T-helper 2 cell (primary cell): Measurements from ENCODE around the gene PTPRN2.

Experiments used
- DNase-seq, 5 experiments: peaks; one replicate each; pipeline versions ENCODE4 v3.0.0 to v3.0.0-alpha.2; 2012 to 2022

PTPRN2 gene

DNA sequence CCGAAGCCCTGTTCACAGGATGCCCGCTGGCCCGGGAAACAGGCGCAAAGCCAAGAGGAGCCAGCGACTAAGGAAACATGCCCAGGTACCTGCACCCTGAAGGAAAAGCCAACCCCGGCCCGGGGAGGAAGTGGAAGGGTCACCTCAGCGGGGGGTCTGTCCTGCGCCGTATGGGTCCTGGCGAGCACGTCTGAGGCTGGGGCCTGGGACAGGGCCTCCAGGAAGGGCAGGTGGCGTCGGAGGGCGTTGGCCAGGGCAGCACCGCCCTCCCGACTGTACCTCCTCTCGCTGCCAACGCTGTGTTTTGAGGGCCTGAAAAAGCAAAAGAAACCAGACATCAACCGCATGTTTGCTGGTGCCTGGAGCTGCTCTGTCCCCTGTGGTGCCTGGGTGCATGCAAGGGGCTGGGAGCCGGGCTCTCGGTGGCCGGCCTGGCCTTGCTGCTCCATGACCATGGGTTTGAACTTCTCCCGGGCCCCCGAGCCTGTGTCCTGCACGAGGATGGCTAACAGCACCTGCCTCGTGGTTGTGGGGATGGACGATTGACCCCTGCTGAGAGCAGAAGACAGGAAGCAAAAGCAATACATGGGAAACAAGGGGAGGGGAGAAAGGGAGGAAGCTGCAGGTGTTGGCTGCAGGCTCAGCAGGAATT is 395.3 kb downstream of the PTPRN2 start:
- DNase-seq: no peak

- no peak for DNase-seq
Observed at GRCh38 chr7:158191671-158192070, 396.0 kb downstream of the PTPRN2 start.

DNA sequence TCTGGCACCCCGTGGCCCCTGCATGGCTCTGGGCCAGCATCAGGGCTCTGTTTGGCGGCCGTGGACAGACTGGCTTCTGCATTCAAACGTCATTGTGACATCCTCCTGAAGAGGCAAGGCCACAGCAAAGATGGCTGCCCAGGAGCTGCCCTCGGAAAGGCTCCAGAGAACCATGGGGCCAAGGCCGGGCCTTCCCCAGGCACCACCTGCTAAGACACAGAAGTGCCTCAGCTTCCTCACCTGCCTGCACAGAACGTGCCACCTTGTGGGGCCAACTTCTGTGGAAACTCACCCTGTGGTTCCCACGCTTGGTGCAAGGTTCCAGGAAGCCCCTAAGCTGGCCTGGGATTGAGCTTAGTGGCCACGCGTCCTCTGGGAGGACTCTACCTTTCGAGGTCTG is 396.9 kb downstream of the PTPRN2 start:
- DNase-seq: no peak

DNA sequence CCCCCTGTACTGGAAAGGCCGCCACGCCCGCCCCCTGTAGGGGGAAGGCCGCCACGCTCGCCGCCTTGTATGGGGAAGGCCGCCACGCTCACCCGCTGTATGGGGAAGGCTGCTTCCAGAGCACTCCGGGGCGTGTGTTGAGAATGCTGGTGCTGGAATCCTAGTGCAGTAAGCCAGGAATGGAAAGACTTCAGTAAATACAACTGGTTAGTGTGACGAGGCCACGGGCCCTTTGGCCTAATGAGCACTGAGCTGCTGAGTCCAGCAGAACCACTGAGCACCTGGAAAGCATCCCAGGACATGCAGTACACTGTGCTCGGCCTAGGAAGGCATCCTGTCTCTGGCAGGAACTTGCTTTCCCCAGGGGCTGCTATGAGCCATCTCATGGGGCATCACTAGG is 398.9 kb downstream of the PTPRN2 start:
- DNase-seq: no peak

- no peak for DNase-seq
Observed at GRCh38 chr7:158187694-158187994, 400.0 kb downstream of the PTPRN2 start.

DNA sequence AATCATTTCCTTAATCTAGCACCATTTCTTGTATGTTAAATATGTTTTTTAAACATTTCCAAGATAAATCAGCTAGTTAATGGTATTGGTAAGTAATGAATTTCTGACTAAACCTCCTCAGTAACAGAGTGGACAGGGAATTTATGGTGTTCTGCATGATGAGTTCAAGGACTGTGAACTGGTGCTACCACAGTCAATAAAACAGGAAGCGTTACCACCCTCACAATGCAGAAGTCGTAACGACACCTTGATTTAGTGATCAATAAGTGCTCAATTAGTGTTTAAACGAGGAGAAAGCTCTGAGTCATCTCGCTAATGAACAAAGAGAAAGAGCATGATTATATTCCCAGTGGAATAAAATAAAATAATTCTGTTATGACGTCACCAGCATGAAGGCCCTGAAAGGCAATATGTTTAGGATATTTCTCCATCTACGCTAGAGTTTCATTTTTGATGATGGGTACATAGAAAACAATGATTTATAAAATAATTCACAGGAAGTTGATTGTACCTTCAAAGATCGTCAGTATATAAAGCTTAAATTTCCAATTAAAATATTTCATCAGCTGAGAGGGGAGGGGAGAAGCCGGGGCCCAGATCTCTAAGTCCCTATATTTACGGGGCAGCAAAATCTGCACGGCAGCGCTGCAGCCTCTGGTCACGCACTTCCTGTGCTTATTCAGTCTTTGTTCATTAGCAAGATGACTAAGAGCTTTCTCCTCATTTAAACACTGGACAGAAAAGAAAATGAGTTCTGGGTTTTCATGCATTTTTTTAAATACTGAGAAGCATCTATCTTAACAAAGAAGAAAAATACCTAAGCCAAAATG is 400.5 kb downstream of the PTPRN2 start:
- no peak for DNase-seq

DNA sequence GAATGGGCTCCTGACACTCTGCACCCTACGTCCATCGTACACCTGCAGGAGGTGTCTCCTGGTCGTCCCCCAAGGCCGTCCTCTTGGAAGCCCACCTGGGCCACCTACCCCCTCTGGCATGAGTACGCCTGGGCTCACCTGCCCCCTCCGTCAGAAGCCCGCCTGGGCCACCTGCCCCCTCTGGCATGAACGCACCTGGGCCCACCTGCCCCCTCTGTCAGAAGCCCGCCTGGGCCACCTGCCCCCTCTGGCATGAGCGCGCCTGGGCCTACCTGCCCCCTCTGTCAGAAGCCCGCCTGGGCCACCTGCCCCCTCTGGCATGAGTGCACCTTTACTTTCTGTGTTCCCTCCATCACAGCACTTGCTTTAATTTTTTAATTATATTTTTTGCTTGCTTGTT is 401.2 kb downstream of the PTPRN2 start:
- no peak for DNase-seq

GRCh38 chr7:158185653-158186052 is 402.0 kb downstream of the PTPRN2 start:
- DNase-seq: no peak

GRCh38 chr7:158183431-158183830 is 404.2 kb downstream of the PTPRN2 start:
- no peak for DNase-seq

- no peak for DNase-seq
Observed at GRCh38 chr7:158176561-158177173, 411.0 kb downstream of the PTPRN2 start.

DNA sequence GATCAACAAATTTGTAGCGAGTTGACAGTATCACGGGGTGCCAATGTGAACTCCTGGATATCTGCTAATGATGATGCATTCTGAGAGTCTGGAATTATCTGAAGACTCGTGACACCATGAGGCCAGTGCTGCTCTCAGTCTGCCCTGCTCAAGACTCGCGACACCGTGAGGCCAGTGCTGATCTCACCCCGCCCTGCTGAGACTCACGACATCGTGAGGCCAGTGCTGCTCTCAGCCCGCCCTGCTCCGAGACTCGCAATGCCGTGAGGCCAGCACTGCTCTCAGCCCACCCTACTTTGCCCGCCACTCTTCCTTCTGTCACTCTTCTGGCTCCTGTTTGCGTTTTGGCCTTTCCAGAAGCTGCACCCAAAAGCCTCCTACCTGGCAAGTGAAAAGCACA is 411.8 kb downstream of the PTPRN2 start:
- DNase-seq: no peak

- no peak for DNase-seq
Observed at GRCh38 chr7:158174947-158175346, 412.7 kb downstream of the PTPRN2 start.

GRCh38 chr7:158167373-158167772 is 420.2 kb downstream of the PTPRN2 start:
- DNase-seq: no peak

DNA sequence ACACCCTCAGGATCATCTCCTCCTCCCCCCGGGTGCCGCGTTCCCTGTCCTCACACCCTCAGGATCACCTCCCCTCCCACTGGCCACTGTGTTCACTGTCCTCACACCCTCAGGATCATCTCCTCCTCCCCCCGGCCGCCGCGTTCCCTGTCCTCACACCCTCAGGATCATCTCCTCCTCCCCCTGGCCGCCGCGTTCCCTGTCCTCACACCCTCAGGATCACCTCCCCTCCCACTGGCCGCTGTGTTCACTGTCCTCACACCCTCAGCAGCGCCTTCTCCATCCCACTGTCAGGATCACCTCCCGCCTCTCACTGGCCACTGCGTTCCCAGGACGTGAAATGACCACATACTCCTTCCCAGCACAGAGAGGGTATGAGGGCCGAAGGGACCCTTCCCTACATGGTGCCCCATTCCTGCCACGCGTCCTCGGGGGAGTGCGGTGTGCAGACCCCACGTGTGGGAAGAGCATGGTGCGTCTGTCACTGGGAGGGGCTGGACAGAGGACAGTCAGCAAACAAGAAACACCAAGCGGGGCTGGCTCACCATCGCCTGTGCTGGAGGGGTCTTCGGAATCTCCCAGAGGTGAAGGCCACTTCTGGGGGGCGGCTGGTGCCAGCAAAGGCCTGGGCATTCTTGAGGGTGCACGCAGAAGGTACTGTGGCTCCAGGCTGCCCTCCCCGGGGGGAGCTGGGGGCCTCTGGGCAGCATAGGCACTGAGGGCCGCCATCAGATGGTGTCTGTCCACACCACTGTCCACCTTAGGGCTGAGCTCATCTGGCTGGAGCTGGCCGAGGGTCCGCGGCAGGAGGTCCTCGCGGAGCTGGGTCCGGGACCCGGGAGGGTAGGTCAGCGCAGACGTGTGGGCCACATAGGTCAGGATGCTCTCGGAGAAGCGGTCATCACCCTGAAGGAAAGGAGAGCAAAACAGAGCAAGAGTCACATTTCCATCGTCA is 421.0 kb downstream of the PTPRN2 start:
- no peak for DNase-seq

DNA sequence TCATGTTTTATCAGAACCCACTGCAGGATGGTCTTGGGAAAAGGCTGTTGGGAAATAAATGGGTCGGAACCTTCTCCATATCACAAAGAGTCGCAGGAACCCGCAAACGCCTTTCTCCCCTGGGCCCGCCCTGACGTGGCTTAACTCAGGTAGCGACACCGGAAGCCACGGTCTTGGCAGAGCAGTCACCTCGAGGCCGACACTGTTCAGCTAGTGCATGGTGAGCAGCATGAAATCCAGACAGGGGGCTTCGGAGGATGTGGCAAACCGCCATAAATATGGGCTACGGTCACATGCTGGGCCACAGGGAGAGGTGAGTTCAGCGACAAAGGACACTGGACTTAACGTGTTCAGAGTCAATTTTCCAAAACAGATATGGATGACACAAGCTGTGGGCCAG is 421.9 kb downstream of the PTPRN2 start:
- DNase-seq: no peak

DNA sequence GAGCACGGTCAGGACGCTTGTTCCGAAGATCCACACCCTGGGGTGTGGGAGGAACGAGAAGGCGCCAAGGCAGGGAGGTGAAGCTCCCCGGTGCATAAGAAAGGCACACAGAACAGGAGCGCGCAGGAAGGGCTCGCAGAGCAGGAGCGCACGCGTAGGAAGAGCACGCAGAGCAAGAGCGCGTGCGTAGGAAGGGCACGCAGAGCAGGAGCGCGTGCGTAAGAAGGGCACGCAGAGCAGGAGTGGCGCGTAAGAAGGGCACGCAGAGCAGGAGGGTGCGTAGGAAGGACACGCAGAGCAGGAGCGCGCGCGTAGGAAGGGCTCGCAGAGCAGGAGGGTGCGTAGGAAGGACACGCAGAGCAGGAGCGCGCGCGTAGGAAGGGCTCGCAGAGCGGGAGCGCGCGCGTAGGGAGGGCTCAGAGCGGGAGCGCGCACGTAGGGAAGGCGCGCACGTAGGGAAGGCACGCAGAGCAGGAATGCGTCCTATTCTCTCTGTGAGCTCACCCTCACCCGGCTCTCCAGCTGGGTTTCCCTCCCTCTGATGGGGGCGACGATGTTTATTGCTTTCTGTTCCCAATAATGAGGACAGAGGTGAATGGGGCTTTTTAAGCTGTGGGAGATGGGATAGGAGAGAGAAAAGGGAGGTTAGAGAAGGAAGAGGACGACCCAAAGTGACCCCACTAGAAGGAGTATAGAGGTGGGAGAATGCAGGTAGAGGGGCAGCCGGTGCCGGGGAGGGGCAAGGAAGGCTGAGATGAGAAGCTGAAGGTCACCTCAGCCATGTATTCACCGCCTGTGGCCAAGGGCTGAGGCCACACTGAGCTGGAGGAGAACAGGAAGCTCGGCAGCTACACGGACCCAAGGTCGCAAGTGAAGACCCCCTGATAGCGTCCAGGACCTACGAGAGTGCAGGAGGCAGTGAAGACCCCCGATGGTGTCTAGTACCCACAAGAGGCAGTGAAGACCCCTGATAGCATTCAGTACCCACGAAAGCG is 423.2 kb downstream of the PTPRN2 start:
- DNase-seq: no peak

GRCh38 chr7:158161194-158161593 is 426.4 kb downstream of the PTPRN2 start:
- DNase-seq: no peak

DNA sequence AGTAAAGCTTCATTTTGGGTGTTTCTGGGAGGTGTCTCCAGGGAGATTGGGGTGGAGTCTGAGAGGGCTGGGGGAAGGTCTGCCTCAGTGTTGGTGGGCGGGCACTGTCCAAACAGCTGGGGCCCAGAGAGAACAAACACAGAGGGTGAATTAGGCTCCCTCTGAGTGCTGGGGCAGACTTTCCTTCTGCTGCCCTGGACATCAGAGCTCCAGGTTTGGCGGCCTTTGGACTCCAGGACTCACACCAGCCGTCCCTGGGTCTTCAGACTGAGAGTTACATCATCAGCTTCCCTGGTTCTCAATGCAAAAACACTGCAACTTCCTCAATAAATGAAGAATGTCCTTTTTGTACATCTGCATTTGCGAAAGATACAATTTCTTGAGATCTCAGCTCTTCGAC is 427.4 kb downstream of the PTPRN2 start:
- no peak for DNase-seq

GRCh38 chr7:158157460-158157859 is 430.2 kb downstream of the PTPRN2 start:
- DNase-seq: no peak

DNA sequence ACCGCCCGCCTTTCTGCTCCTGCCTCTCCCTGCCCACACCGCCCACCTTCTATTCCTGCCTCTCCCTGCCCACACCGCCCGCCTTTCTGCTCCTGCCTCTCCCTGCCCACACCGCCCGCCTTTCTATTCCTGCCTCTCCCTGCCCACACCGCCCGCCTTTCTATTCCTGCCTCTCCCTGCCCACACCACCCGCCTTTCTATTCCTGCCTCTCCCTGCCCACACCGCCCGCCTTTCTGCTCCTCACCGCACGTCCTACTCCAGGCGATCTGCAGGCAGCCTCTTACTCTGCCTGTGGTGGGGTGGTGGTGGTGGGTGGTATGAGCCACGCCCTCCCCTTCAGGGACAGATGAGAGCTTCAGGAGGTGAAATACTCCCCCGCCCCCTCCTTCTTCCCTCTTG is 436.4 kb downstream of the PTPRN2 start:
- DNase-seq: peak in 4 of 5 experiments; percentile 12 to 34 (median 22)

- no peak for DNase-seq
Observed at GRCh38 chr7:158150234-158150633, 437.4 kb downstream of the PTPRN2 start.

DNA sequence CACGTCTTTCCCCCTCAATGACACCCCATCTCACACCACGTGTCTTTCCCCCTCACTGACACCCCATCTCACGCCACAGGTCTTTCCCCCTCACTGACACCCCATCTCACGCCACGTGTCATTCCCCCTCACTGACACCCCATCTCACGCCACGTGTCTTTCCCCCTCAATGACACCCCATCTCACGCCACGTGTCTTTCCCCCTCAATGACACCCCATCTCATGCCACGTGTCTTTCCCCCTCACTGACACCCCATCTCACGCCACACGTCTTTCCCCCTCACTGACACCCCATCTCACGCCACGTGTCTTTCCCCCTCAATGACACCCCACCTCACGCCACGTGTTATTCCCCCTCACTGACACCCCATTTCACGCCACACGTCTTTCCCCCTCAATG is 440.2 kb downstream of the PTPRN2 start:
- peak in 1 of 5 experiments; percentile 10 for DNase-seq
